Astrocyte (in vitro differentiated cells and primary cell): ENCODE results near the gene DNAH9. TPM values are rescaled to one million over a fixed set of nuclear protein-coding genes. Genes with fewer than 3 reads are reported as not detected.

Source experiments
- DNase-seq: peaks from one replicate; pipeline ENCODE4 v3.0.0-alpha.2; 2010; ENCODE audit warnings: low read depth
- FAIRE-seq: peaks from 2 replicates; lab custom pipeline; 2011; peaks lifted over from hg19 to GRCh38; lab: Jason Lieb, UNC
- H2AFZ ChIP-seq: 2 replicates; pipeline ENCODE4 v1.6.0; 2012; ENCODE audit warnings: low read depth, low read length, inconsistent platforms
- H3K27ac ChIP-seq: 2 replicates; pipeline ENCODE4 v1.5.1; 2011; ENCODE audit warnings: low read depth, low read length, inconsistent platforms
- H3K27me3 ChIP-seq: 2 replicates; pipeline ENCODE4 v1.6.0; 2011; ENCODE audit warnings: low read length, inconsistent platforms; ENCODE audit not compliant: insufficient read depth
- H3K36me3 ChIP-seq: 2 replicates; pipeline ENCODE4 v1.5.1; 2011; ENCODE audit warnings: low read length, inconsistent platforms; ENCODE audit not compliant: insufficient read depth
- H3K4me1 ChIP-seq: 2 replicates; pipeline ENCODE4 v1.5.1; 2011; ENCODE audit warnings: low read length, inconsistent platforms; ENCODE audit not compliant: insufficient read depth
- H3K4me2 ChIP-seq: 2 replicates; pipeline ENCODE4 v1.6.0; 2012; ENCODE audit warnings: low read length, inconsistent platforms
- H3K4me3 ChIP-seq: 2 replicates; pipeline ENCODE4 v1.5.1; 2011; ENCODE audit warnings: low read depth, mild to moderate bottlenecking, low read length, inconsistent platforms; ENCODE audit not compliant: insufficient read depth
- H3K79me2 ChIP-seq: 2 replicates; pipeline ENCODE4 v1.6.0; 2012; ENCODE audit warnings: mild to moderate bottlenecking, low read length, inconsistent platforms; ENCODE audit not compliant: insufficient read depth
- H3K9ac ChIP-seq: 2 replicates; pipeline ENCODE4 v1.6.0; 2012; ENCODE audit warnings: mild to moderate bottlenecking, low read length, inconsistent platforms
- H3K9me3 ChIP-seq: 2 replicates; pipeline ENCODE4 v1.5.1; 2012; ENCODE audit warnings: low read depth, mild to moderate bottlenecking, low read length, inconsistent platforms; ENCODE audit not compliant: insufficient read depth
- H4K20me1 ChIP-seq: 2 replicates; pipeline ENCODE4 v1.6.0; 2012; ENCODE audit warnings: low read length, inconsistent platforms; ENCODE audit not compliant: insufficient read depth
- H3K27ac Mint-ChIP-seq: one replicate; pipeline ENCODE4 v1.8.0; 2021; ENCODE audit warnings: mild to moderate bottlenecking, mixed read lengths; ENCODE audit not compliant: unreplicated experiment
- H3K27me3 Mint-ChIP-seq: one replicate; pipeline ENCODE4 v1.8.0; 2021; ENCODE audit warnings: low read depth, mixed read lengths; ENCODE audit not compliant: unreplicated experiment
- H3K36me3 Mint-ChIP-seq: one replicate; pipeline ENCODE4 v1.8.0; 2021; ENCODE audit warnings: low read depth, mixed read lengths; ENCODE audit not compliant: unreplicated experiment
- H3K4me1 Mint-ChIP-seq: one replicate; pipeline ENCODE4 v1.8.0; 2021; ENCODE audit warnings: low read depth, mixed read lengths; ENCODE audit not compliant: unreplicated experiment
- H3K4me3 Mint-ChIP-seq: one replicate; pipeline ENCODE4 v1.8.0; 2021; ENCODE audit warnings: mild to moderate bottlenecking, moderate library complexity, mixed read lengths; ENCODE audit not compliant: unreplicated experiment
- H3K9me3 Mint-ChIP-seq: one replicate; pipeline ENCODE4 v1.8.0; 2021; ENCODE audit warnings: mild to moderate bottlenecking, mixed read lengths; ENCODE audit not compliant: unreplicated experiment
- CTCF ChIP-seq: IDR thresholded peaks from 2 replicates; pipeline ENCODE4 v1.5.1; 2011; ENCODE audit warnings: low read depth, mild to moderate bottlenecking, inconsistent platforms, low read length, moderate library complexity; ENCODE audit not compliant: insufficient read depth
- EZH2 ChIP-seq: IDR thresholded peaks from 2 replicates; pipeline ENCODE4 v1.6.1; 2012; ENCODE audit warnings: mild to moderate bottlenecking, low read length, inconsistent platforms; ENCODE audit not compliant: insufficient read depth
- total RNA-seq: library from RNA; stranded (reverse); gene quantifications from 2 replicates; pipeline ENCODE4 v1.2.1, GENCODE V29; 2021

The DNAH9 gene
- total RNA-seq, 1 donor from 2014 or later, result not detected

DNA sequence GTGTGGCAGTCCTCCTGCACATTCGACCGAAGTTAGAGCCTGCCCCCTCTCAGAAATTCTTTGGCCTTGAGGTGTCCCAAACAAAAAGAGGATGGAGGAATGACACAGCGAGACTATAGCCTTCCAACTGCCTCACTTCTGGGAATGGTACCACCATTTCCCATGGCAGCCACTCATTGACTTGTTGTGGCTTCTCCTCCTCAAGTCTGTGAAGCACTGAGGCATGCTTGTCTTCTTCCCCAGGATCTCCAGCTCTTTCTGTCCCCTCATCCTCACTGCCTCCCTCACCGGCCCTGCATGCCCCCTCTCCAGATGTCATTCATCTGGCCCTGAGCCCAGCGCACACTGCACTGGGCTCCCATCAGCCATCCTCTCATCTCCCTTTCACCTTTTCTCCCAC, 43.7 kb upstream of the DNAH9 start:
- Mint-ChIP-seq H3K4me3 (no peak overlapping the region), H3K9me3 (peaks cover 14% of the 10 kb centered on the region), H3K4me1 (no peaks in the 10 kb centered on the region), H3K36me3 (no peaks in the 10 kb centered on the region), H3K27me3 (no peaks in the 10 kb centered on the region), H3K27ac (no peak overlapping the region)
- TF ChIP-seq EZH2 (no peak), CTCF (no peak)
- Histone ChIP-seq H3K4me2 (no peak overlapping the region), H3K27me3 (no peaks in the 10 kb centered on the region), H4K20me1 (no peaks in the 10 kb centered on the region), H3K36me3 (no peaks in the 10 kb centered on the region), H3K9ac (no peak overlapping the region), H3K4me3 (no peak overlapping the region), H3K27ac (no peak overlapping the region), H3K4me1 (no peaks in the 10 kb centered on the region), H3K9me3 (peaks cover 6% of the 10 kb centered on the region), H3K79me2 (no peaks in the 10 kb centered on the region), H2AFZ (no peak overlapping the region)
- no peak for FAIRE-seq
- DNase-seq, result no peak

DNA sequence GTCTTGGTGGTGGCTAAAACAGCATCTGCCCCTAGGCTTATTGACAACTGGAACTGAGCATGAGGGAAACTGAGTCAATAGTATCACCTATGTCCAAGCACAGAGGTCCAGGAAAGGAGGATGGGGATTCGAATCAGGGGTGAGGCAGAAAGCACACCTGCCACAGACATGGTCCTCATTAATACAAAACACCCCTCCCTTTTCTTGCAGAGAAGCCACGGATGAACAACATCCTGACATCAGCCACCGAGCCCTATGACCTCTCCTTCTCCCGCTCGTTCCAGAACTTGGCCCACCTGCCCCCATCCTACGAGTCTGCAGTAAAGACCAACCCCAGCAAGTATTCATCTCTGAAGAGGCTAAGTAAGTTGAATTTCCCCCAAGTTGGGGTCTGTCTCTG, 42.7 kb upstream of the DNAH9 start:
- Histone ChIP-seq H3K79me2 (no peaks in the 10 kb centered on the region), H3K4me2 (no peak overlapping the region), H3K27ac (no peak overlapping the region), H3K36me3 (no peaks in the 10 kb centered on the region), H4K20me1 (no peaks in the 10 kb centered on the region), H2AFZ (no peak overlapping the region), H3K4me3 (no peak overlapping the region), H3K9me3 (peaks cover 6% of the 10 kb centered on the region), H3K9ac (no peak overlapping the region), H3K27me3 (no peaks in the 10 kb centered on the region), H3K4me1 (no peaks in the 10 kb centered on the region)
- H3K9me3 Mint-ChIP-seq, result peaks cover 14% of the 10 kb centered on the region
- DNase-seq (no peak), FAIRE-seq (no peak)
- no peaks in the 10 kb centered on the region for H3K27me3 Mint-ChIP-seq
- TF ChIP-seq EZH2 (no peak), CTCF (no peak)
- no peak overlapping the region for H3K27ac Mint-ChIP-seq
- no peaks in the 10 kb centered on the region for H3K4me1 Mint-ChIP-seq
- no peaks in the 10 kb centered on the region for H3K36me3 Mint-ChIP-seq
- H3K4me3 Mint-ChIP-seq, result no peak overlapping the region

GRCh38 chr17:11557727-11558452, 40.4 kb upstream of the DNAH9 start:
- FAIRE-seq, result no peak
- DNase-seq, result no peak
- Histone ChIP-seq H3K9ac (no peak overlapping the region), H3K9me3 (peaks cover 6% of the 10 kb centered on the region), H3K4me2 (no peak overlapping the region), H2AFZ (no peak overlapping the region), H3K4me1 (no peaks in the 10 kb centered on the region), H3K27me3 (no peaks in the 10 kb centered on the region), H4K20me1 (no peaks in the 10 kb centered on the region), H3K79me2 (no peaks in the 10 kb centered on the region), H3K36me3 (no peaks in the 10 kb centered on the region), H3K4me3 (no peak overlapping the region), H3K27ac (no peak overlapping the region)
- Mint-ChIP-seq H3K4me3 (no peak overlapping the region), H3K27ac (no peak overlapping the region), H3K36me3 (no peaks in the 10 kb centered on the region), H3K27me3 (no peaks in the 10 kb centered on the region), H3K4me1 (no peaks in the 10 kb centered on the region), H3K9me3 (peaks cover 9% of the 10 kb centered on the region)
- TF ChIP-seq CTCF (no peak), EZH2 (no peak)
